ENCODE results near the gene ITLN1.
"Not testable (repeated sequence)": the region's sequence is repeated elsewhere in the genome, so short reads cannot be mapped to it uniquely, and the experiment has no call there.

The ITLN1 gene

GRCh38 chr1:160907976-160908375 lies 23.0 kb upstream of the ITLN1 start:
- Histone ChIP-seq H3K9me3 (replicated peaks in 1 of 11) (peaks cover 5 to 18% (median 12%) of the 10 kb centered on the region in 11 experiments; a peak in 16 of 22 replicates), H3K27me3 (no peaks in the 10 kb centered on the region), H3K4me1 (peaks cover 0 to 4% (median 0%) of the 10 kb centered on the region in 10 experiments; a peak in 2 of 20 replicates), H4K20me1 (no peaks in the 10 kb centered on the region), H3K4me3 (no peak overlapping the region), H3K36me3 (no peaks in the 10 kb centered on the region), H3K27ac (no peak overlapping the region), H3K4me2 (no peak overlapping the region), H3K9ac (no peak overlapping the region)
- no peak for TF ChIP-seq Cebpa-rat (IDR thresholded peaks at IDR 0.05)

- Histone ChIP-seq H4K20me1 (no peaks in the 10 kb centered on the region), H3K27me3 (no peaks in the 10 kb centered on the region), H3K36me3 (no peaks in the 10 kb centered on the region), H3K4me2 (no peak overlapping the region), H3K9ac (no peak overlapping the region), H3K9me3 (replicated peaks in 1 of 11) (peaks cover 5 to 17% (median 9%) of the 10 kb centered on the region in 11 experiments; a peak in 16 of 22 replicates), H3K4me3 (no peak overlapping the region), H3K4me1 (peaks cover 0 to 4% (median 0%) of the 10 kb centered on the region in 10 experiments; a peak in 2 of 20 replicates), H3K27ac (no peak overlapping the region)
- TF ChIP-seq Cebpa-rat (IDR thresholded peaks at IDR 0.05), result no peak
Measured at GRCh38 chr1:160905617-160905989, 20.6 kb upstream of the ITLN1 start.

GRCh38 chr1:160904783-160905616 lies 20.0 kb upstream of the ITLN1 start:
- no peak for TF ChIP-seq Cebpa-rat (IDR thresholded peaks at IDR 0.05)
- Histone ChIP-seq H4K20me1 (no peaks in the 10 kb centered on the region), H3K4me3 (no peak overlapping the region), H3K9me3 (replicated peaks in 1 of 11) (peaks cover 0 to 11% (median 3%) of the 10 kb centered on the region in 11 experiments; a peak in 8 of 22 replicates), H3K36me3 (no peaks in the 10 kb centered on the region), H3K9ac (no peak overlapping the region), H3K27ac (no peak overlapping the region), H3K27me3 (no peaks in the 10 kb centered on the region), H3K4me1 (peaks cover 0 to 3% (median 0%) of the 10 kb centered on the region in 10 experiments; a peak in 2 of 20 replicates), H3K4me2 (no peak overlapping the region)

- H3K4me3 ChIP-seq; H3K27me3 ChIP-seq; H3K4me2 ChIP-seq; H3K9me3 ChIP-seq (replicated peaks in 1 of 11); H4K20me1 ChIP-seq; H3K36me3 ChIP-seq; H3K4me1 ChIP-seq; H3K9ac ChIP-seq; H3K27ac ChIP-seq: not testable (repeated sequence)
Measured at GRCh38 chr1:160902251-160902650, 17.3 kb upstream of the ITLN1 start.

GRCh38 chr1:160901768-160902167 lies 16.8 kb upstream of the ITLN1 start:
- Histone ChIP-seq H3K9me3 (replicated peaks in 1 of 11) (peaks cover 0 to 6% (median 0%) of the 10 kb centered on the region in 11 experiments; a peak in 1 of 22 replicates), H3K9ac (no peak overlapping the region), H3K36me3 (no peaks in the 10 kb centered on the region), H4K20me1 (no peaks in the 10 kb centered on the region), H3K4me1 (no peaks in the 10 kb centered on the region), H3K27ac (no peak overlapping the region), H3K27me3 (no peaks in the 10 kb centered on the region), H3K4me2 (no peak overlapping the region), H3K4me3 (no peak overlapping the region)
- TF ChIP-seq Cebpa-rat (IDR thresholded peaks at IDR 0.05), result no peak

- not testable (repeated sequence) for H3K4me1 ChIP-seq; H3K9me3 ChIP-seq (replicated peaks in 1 of 11); H3K36me3 ChIP-seq; H3K4me2 ChIP-seq; H4K20me1 ChIP-seq; H3K9ac ChIP-seq; H3K27ac ChIP-seq; H3K27me3 ChIP-seq; H3K4me3 ChIP-seq
Measured at GRCh38 chr1:160900683-160901082, 15.7 kb upstream of the ITLN1 start.

GRCh38 chr1:160894368-160895135 lies 9.6 kb upstream of the ITLN1 start:
- H3K4me3 ChIP-seq, H3K4me1 ChIP-seq, H3K9ac ChIP-seq, H3K4me2 ChIP-seq, H3K27me3 ChIP-seq, H4K20me1 ChIP-seq, H3K36me3 ChIP-seq, H3K27ac ChIP-seq: not testable (repeated sequence)
- H3K9me3 ChIP-seq (replicated peaks in 1 of 11), result peaks cover 14 to 41% (median 27%) of the 10 kb centered on the region in 11 experiments

- TF ChIP-seq Cebpa-rat (IDR thresholded peaks at IDR 0.05), result no peak
- no peaks in the 10 kb centered on the region for H4K20me1 ChIP-seq
- no peaks in the 10 kb centered on the region for H3K27me3 ChIP-seq
- H3K27ac ChIP-seq, result no peak overlapping the region
- H3K4me1 ChIP-seq, result 0 out of 20 replicates have a peak, but pooled peaks cover 0 to 4% (median 0%) of the 10 kb centered on the region in 10 experiments
- no peak overlapping the region for H3K4me2 ChIP-seq
- no peak overlapping the region for H3K4me3 ChIP-seq
- peaks cover 14 to 41% (median 27%) of the 10 kb centered on the region in 11 experiments for H3K9me3 ChIP-seq (replicated peaks in 1 of 11)
- H3K9ac ChIP-seq, result no peak overlapping the region
- H3K36me3 ChIP-seq, result no peaks in the 10 kb centered on the region
Measured at GRCh38 chr1:160891474-160891873, 6.5 kb upstream of the ITLN1 start.

- 0 out of 20 replicates have a peak, but pooled peaks cover 0 to 4% (median 0%) of the 10 kb centered on the region in 10 experiments for H3K4me1 ChIP-seq
- no peak for TF ChIP-seq Cebpa-rat (IDR thresholded peaks at IDR 0.05)
- no peak overlapping the region for H3K4me3 ChIP-seq
- H3K9ac ChIP-seq, result no peak overlapping the region
- H3K9me3 ChIP-seq (replicated peaks in 1 of 11), result peaks cover 3 to 26% (median 14%) of the 10 kb centered on the region in 11 experiments; a peak in 21 of 22 replicates
- no peaks in the 10 kb centered on the region for H3K27me3 ChIP-seq
- H3K36me3 ChIP-seq, result no peaks in the 10 kb centered on the region
- no peak overlapping the region; a peak in 1 of 22 replicates for H3K4me2 ChIP-seq
- H4K20me1 ChIP-seq, result no peaks in the 10 kb centered on the region
- no peak overlapping the region for H3K27ac ChIP-seq
Measured at GRCh38 chr1:160888926-160889325, 3.9 kb upstream of the ITLN1 start.
